Thyroid gland (tissue), 4 donors: ENCODE measurements around the gene PPP1R3F.

Experiments used
- CTCF ChIP-seq, 6 experiments: fragments of 200-600 bp in 3 of 6; fragments of 450-650 bp in 3 of 6; sonication (generic) in 3 of 6; IDR thresholded peaks; one replicate each; pipeline ENCODE4 v1.5.1; 2016 to 2019; ENCODE audit warnings: antibody characterized with exemption in 6 of 6, mild to moderate bottlenecking in 2 of 6, inconsistent platforms in 1 of 6, moderate library complexity in 1 of 6
- POLR2A ChIP-seq, 2 donors: fragments of 450-650 bp; IDR thresholded peaks; one replicate each; pipeline ENCODE4 v1.6.1; 2017; ENCODE audit warnings: antibody characterized with exemption in 2 of 2, mild to moderate bottlenecking in 2 of 2, moderate library complexity in 1 of 2

DNA sequence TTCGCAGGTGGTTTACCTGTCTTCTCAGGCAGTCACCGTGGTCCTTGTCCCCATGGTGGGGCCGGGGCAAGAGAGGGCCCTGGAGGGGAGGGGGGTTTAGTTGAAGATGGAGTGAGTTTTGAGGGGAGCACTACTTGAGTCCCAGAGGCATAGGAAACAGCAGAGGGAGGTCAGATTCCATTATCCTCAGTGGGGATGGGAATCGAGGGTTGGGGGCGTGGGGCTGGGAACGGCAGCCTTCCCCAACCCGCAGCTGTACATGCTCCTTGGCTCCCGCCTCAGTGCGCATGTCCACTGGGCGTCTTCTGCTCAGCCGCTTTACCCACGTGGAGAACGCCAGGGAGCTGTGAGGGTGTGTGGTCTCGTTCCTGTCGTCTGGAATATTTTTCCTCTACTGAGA, 33.8 kb downstream of the PPP1R3F start, which contains the start of gene GAGE10:
- TF ChIP-seq CTCF (IDR thresholded peaks at IDR 0.05) = no peak
- no peak for TF ChIP-seq POLR2A (IDR thresholded peaks at IDR 0.05)
